GM23338 (cell line): Measurements from ENCODE around the gene SLC2A13. TPM values are rescaled to one million over a fixed set of nuclear protein-coding genes. Genes with fewer than 3 reads are reported as not detected.

Source experiments
- ATAC-seq: fragments of 200-7000 bp; cut with Tn5 transposase; 3 replicates; pipeline ENCODE4 v1.9.1; 2020
- DNase-seq: peaks from one replicate; pipeline ENCODE4 v3.0.0-alpha.2; 2015; ENCODE audit warnings: low spot score
- H2AFZ ChIP-seq: fragments of 200-600 bp; sonication (generic); 2 replicates; pipeline ENCODE4 v1.8.0; 2016; ENCODE audit warnings: antibody characterized with exemption, mild to moderate bottlenecking, moderate library complexity
- H3F3A ChIP-seq: fragments of 200-600 bp; sonication (generic); replicated peaks from 2 replicates; pipeline ENCODE4 v1.8.0; 2017; ENCODE audit warnings: antibody characterized with exemption, mixed run types, low read depth
- H3K27ac ChIP-seq: fragments of 200-600 bp; sonication (generic); 2 replicates; pipeline ENCODE4 v1.6.1; 2016; ENCODE audit warnings: low read depth
- H3K27me3 ChIP-seq: fragments of 200-600 bp; sonication (generic); 2 replicates; pipeline ENCODE4 v1.8.0; 2016; ENCODE audit warnings: mild to moderate bottlenecking, mixed run types, moderate library complexity; ENCODE audit not compliant: insufficient read depth
- H3K36me3 ChIP-seq: fragments of 200-600 bp; sonication (generic); 2 replicates; pipeline ENCODE4 v1.8.0; 2016; ENCODE audit warnings: mild to moderate bottlenecking; ENCODE audit not compliant: insufficient read depth
- H3K4me1 ChIP-seq: fragments of 200-600 bp; sonication (generic); 2 replicates; pipeline ENCODE4 v1.8.0; 2016; ENCODE audit warnings: mild to moderate bottlenecking, moderate library complexity; ENCODE audit not compliant: insufficient read depth
- H3K4me2 ChIP-seq: fragments of 200-600 bp; sonication (generic); 2 replicates; pipeline ENCODE4 v1.7.1; 2017; ENCODE audit warnings: mixed run types
- H3K4me3 ChIP-seq: fragments of 200-600 bp; sonication (generic); 2 replicates; pipeline ENCODE4 v1.6.1; 2016; ENCODE audit warnings: mixed run types
- H3K79me2 ChIP-seq: fragments of 200-600 bp; sonication (generic); replicated peaks from 2 replicates; pipeline ENCODE4 v1.8.0; 2017; ENCODE audit warnings: mild to moderate bottlenecking; ENCODE audit not compliant: insufficient read depth
- H3K9me2 ChIP-seq: fragments of 200-600 bp; sonication (generic); 2 replicates; pipeline ENCODE4 v1.8.0; 2017; ENCODE audit not compliant: insufficient read depth
- H4K20me1 ChIP-seq: fragments of 200-600 bp; sonication (generic); replicated peaks from 2 replicates; pipeline ENCODE4 v1.8.0; 2017; ENCODE audit warnings: mild to moderate bottlenecking; ENCODE audit not compliant: insufficient read depth
- H3K27ac Mint-ChIP-seq: 2 replicates; pipeline ENCODE4 v1.8.0; 2020; ENCODE audit warnings: inconsistent platforms, mild to moderate bottlenecking, moderate library complexity, mixed read lengths
- H3K27me3 Mint-ChIP-seq: 3 replicates; pipeline ENCODE4 v1.8.0; 2022; ENCODE audit warnings: low read depth, mild to moderate bottlenecking, moderate library complexity, mixed read lengths, inconsistent platforms; ENCODE audit not compliant: insufficient read depth, poor library complexity
- H3K36me3 Mint-ChIP-seq: 3 replicates; pipeline ENCODE4 v1.8.0; 2021; ENCODE audit warnings: low read depth, mild to moderate bottlenecking, inconsistent platforms, moderate library complexity, mixed read lengths
- H3K4me1 Mint-ChIP-seq: 3 replicates; pipeline ENCODE4 v1.8.0; 2020; ENCODE audit warnings: mild to moderate bottlenecking, inconsistent platforms, mixed read lengths
- H3K4me3 Mint-ChIP-seq: 3 replicates; pipeline ENCODE4 v1.8.0; 2021; ENCODE audit warnings: moderate library complexity, mild to moderate bottlenecking, inconsistent platforms, mixed read lengths
- H3K9me3 Mint-ChIP-seq: 3 replicates; pipeline ENCODE4 v1.8.0; 2020; ENCODE audit warnings: moderate library complexity, mild to moderate bottlenecking, inconsistent platforms, mixed read lengths
- CREB1 ChIP-seq: fragments of 250-450 bp; sonication (Bioruptor Pico); IDR thresholded peaks from 2 replicates; pipeline ENCODE4 v1.5.0; 2020; ENCODE audit warnings: low read depth, mild to moderate bottlenecking, moderate library complexity
- EZH2 ChIP-seq: fragments of 200-600 bp; sonication (generic); IDR thresholded peaks from one replicate; pipeline ENCODE4 v1.8.0; 2017; ENCODE audit warnings: antibody characterized with exemption, mild to moderate bottlenecking, low read depth; ENCODE audit not compliant: unreplicated experiment
- EZH2phosphoT487 ChIP-seq: fragments of 200-600 bp; sonication (generic); IDR thresholded peaks from one replicate; pipeline ENCODE4 v1.8.1; 2018; ENCODE audit warnings: antibody characterized with exemption; ENCODE audit not compliant: unreplicated experiment
- JUNB ChIP-seq: IDR thresholded peaks from one replicate; pipeline ENCODE4 v1.6.1; 2016; ENCODE audit warnings: antibody characterized with exemption; ENCODE audit not compliant: unreplicated experiment
- NANOG ChIP-seq: IDR thresholded peaks from 2 replicates; pipeline ENCODE4 v1.6.1; 2016; ENCODE audit warnings: antibody characterized with exemption, borderline replicate concordance
- POLR2AphosphoS5 ChIP-seq: IDR thresholded peaks from 2 replicates; pipeline ENCODE4 v1.6.1; 2016; ENCODE audit warnings: antibody characterized with exemption, low read depth
- STAT1 ChIP-seq: IDR thresholded peaks from one replicate; pipeline ENCODE4 v1.6.1; 2016; ENCODE audit warnings: antibody characterized with exemption; ENCODE audit not compliant: unreplicated experiment
- ZNF114 ChIP-seq: fragments of 250-450 bp; sonication (Bioruptor Pico); IDR thresholded peaks from 2 replicates; pipeline ENCODE4 v1.5.0; 2020; ENCODE audit warnings: mild to moderate bottlenecking, moderate library complexity
- ZNF331 ChIP-seq: fragments of 250-450 bp; sonication (Bioruptor Pico); IDR thresholded peaks from 2 replicates; pipeline ENCODE4 v1.5.0; 2020; ENCODE audit warnings: low read depth, mild to moderate bottlenecking, moderate library complexity
- ZNF462 ChIP-seq: fragments of 250-450 bp; sonication (Bioruptor Pico); IDR thresholded peaks from 2 replicates; pipeline ENCODE4 v1.5.0; 2020; ENCODE audit warnings: mild to moderate bottlenecking, moderate library complexity
- polyA plus RNA-seq: library from polyadenylated mRNA; unstranded; fragments of >200 nt; fragmentation: Nextera tagmentation; extraction: Ambion mirVana; gene quantifications from 2 replicates; pipeline ENCODE4 v1.2.1, GENCODE V29; 2016
- total RNA-seq: library from RNA; depleted of rRNA; stranded (reverse); fragments of >200 nt; shearing (Covaris generic); gene quantifications from 2 replicates; pipeline ENCODE4 v1.2.3, GENCODE V29; 2014
- TF ChIP-seq, protein P1 (sequence below), 2 experiments: fragments of 200-600 bp in 1 of 2; sonication (generic) in 1 of 2; conservative IDR thresholded peaks; 2 replicates each; pipeline versions ENCODE4 v1.5.1 to v1.6.1; 2016 to 2017; ENCODE audit warnings: antibody characterized with exemption in 2 of 2, low read depth in 2 of 2, mild to moderate bottlenecking in 2 of 2, moderate library complexity in 1 of 2
- TF ChIP-seq, protein P2 (sequence below): IDR thresholded peaks from 2 replicates; pipeline ENCODE4 v1.6.1; 2016; ENCODE audit warnings: antibody characterized with exemption
- TF ChIP-seq, protein P3 (sequence below): IDR thresholded peaks from one replicate; pipeline ENCODE4 v1.6.1; 2018; ENCODE audit warnings: antibody characterized with exemption; ENCODE audit not compliant: unreplicated experiment

SLC2A13 gene
- total and polyA plus RNA-seq, 2 experiments from 2014 or later = 6.8 to 22.7 TPM

DNA sequence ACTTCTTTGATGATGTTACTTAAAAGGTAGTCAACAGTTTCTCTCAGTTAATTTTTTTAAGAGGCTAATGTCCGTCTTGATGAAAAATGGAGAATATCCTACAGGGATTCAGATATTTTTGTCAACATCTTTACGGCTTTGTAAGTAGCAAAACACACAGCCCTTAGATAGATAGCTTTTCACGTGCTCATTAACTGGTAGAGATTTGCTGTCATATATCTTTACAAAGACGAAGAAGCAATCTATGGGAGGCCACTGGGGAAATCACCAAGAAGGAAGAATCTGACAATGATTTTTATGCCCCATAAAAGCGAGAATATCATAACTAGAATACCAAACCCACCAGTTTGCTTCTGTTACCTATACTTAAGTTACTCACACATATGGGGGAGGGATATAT is 121.2 kb downstream of the SLC2A13 start:
- no peak overlapping the region for H2AFZ ChIP-seq
- H3K27me3 ChIP-seq = no peaks in the 10 kb centered on the region
- no peak overlapping the region for H3K4me3 Mint-ChIP-seq
- no peaks in the 10 kb centered on the region for H3K36me3 Mint-ChIP-seq
- no peaks in the 10 kb centered on the region for H3K9me2 ChIP-seq
- DNase-seq (no peak), ATAC-seq (no peak)
- no peak overlapping the region for H3K4me2 ChIP-seq
- no peak overlapping the region for H3K4me3 ChIP-seq
- H3K4me1 Mint-ChIP-seq = peaks cover 12% of the 10 kb centered on the region
- H4K20me1 ChIP-seq = no peaks in the 10 kb centered on the region
- H3K27ac ChIP-seq = no peak overlapping the region
- H3K4me1 ChIP-seq = 0 out of 2 replicates have a peak, but pooled peaks cover 5% of the 10 kb centered on the region
- H3K79me2 ChIP-seq = no peaks in the 10 kb centered on the region
- H3K27me3 Mint-ChIP-seq = no peaks in the 10 kb centered on the region
- TF ChIP-seq ZNF462 (CRISPR knock-in tag) (no peak), NANOG (no peak), ZNF331 (no peak), CREB1 (CRISPR knock-in tag) (no peak), POLR2AphosphoS5 (no peak), ZNF114 (CRISPR knock-in tag) (no peak), EZH2 (no peak), EZH2phosphoT487 (no peak), STAT1 (no peak), JUNB (no peak)
- TF ChIP-seq, protein P1, sequence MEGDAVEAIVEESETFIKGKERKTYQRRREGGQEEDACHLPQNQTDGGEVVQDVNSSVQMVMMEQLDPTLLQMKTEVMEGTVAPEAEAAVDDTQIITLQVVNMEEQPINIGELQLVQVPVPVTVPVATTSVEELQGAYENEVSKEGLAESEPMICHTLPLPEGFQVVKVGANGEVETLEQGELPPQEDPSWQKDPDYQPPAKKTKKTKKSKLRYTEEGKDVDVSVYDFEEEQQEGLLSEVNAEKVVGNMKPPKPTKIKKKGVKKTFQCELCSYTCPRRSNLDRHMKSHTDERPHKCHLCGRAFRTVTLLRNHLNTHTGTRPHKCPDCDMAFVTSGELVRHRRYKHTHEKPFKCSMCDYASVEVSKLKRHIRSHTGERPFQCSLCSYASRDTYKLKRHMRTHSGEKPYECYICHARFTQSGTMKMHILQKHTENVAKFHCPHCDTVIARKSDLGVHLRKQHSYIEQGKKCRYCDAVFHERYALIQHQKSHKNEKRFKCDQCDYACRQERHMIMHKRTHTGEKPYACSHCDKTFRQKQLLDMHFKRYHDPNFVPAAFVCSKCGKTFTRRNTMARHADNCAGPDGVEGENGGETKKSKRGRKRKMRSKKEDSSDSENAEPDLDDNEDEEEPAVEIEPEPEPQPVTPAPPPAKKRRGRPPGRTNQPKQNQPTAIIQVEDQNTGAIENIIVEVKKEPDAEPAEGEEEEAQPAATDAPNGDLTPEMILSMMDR (conservative IDR thresholded peaks at IDR 0.05; ENCODE audit: low read depth in 2 of 2) = no peak
- TF ChIP-seq, protein P2, sequence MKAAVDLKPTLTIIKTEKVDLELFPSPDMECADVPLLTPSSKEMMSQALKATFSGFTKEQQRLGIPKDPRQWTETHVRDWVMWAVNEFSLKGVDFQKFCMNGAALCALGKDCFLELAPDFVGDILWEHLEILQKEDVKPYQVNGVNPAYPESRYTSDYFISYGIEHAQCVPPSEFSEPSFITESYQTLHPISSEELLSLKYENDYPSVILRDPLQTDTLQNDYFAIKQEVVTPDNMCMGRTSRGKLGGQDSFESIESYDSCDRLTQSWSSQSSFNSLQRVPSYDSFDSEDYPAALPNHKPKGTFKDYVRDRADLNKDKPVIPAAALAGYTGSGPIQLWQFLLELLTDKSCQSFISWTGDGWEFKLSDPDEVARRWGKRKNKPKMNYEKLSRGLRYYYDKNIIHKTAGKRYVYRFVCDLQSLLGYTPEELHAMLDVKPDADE = no peak
- TF ChIP-seq, protein P3, sequence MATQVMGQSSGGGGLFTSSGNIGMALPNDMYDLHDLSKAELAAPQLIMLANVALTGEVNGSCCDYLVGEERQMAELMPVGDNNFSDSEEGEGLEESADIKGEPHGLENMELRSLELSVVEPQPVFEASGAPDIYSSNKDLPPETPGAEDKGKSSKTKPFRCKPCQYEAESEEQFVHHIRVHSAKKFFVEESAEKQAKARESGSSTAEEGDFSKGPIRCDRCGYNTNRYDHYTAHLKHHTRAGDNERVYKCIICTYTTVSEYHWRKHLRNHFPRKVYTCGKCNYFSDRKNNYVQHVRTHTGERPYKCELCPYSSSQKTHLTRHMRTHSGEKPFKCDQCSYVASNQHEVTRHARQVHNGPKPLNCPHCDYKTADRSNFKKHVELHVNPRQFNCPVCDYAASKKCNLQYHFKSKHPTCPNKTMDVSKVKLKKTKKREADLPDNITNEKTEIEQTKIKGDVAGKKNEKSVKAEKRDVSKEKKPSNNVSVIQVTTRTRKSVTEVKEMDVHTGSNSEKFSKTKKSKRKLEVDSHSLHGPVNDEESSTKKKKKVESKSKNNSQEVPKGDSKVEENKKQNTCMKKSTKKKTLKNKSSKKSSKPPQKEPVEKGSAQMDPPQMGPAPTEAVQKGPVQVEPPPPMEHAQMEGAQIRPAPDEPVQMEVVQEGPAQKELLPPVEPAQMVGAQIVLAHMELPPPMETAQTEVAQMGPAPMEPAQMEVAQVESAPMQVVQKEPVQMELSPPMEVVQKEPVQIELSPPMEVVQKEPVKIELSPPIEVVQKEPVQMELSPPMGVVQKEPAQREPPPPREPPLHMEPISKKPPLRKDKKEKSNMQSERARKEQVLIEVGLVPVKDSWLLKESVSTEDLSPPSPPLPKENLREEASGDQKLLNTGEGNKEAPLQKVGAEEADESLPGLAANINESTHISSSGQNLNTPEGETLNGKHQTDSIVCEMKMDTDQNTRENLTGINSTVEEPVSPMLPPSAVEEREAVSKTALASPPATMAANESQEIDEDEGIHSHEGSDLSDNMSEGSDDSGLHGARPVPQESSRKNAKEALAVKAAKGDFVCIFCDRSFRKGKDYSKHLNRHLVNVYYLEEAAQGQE = no peak
- no peaks in the 10 kb centered on the region for H3F3A ChIP-seq
- no peaks in the 10 kb centered on the region for H3K36me3 ChIP-seq
- H3K27ac Mint-ChIP-seq = no peak overlapping the region
- no peaks in the 10 kb centered on the region for H3K9me3 Mint-ChIP-seq
